Fibroblast of lung (primary cell): ENCODE measurements around the gene RNGTT. TPM values are rescaled to one million over a fixed set of nuclear protein-coding genes. Genes with fewer than 3 reads are reported as not detected.
"Not testable (repeated sequence)": the region's sequence is repeated elsewhere in the genome, so short reads cannot be mapped to it uniquely, and the experiment has no call there.

ENCODE experiments used
- DNase-seq, 2 donors: peaks; one replicate each; pipeline versions ENCODE4 v3.0.0 to v3.0.0-alpha.2; 2010; ENCODE audit warnings: low read depth in 2 of 2
- H2AFZ ChIP-seq: 2 replicates; pipeline ENCODE4 v1.5.1; 2012; ENCODE audit warnings: low read length, control low read depth, inconsistent platforms
- H3K27ac ChIP-seq: 2 replicates; pipeline ENCODE4 v1.5.1; 2011; ENCODE audit warnings: low read length, control low read depth; ENCODE audit not compliant: insufficient read depth
- H3K27me3 ChIP-seq: 2 replicates; pipeline ENCODE4 v1.5.1; 2011; ENCODE audit warnings: mild to moderate bottlenecking, low read length; ENCODE audit not compliant: control insufficient read depth, insufficient read depth
- H3K36me3 ChIP-seq: 2 replicates; pipeline ENCODE4 v1.5.1; 2011; ENCODE audit warnings: low read length; ENCODE audit not compliant: control insufficient read depth, insufficient read depth
- H3K4me1 ChIP-seq: 2 replicates; pipeline ENCODE4 v1.5.1; 2011; ENCODE audit warnings: low read length; ENCODE audit not compliant: control insufficient read depth, insufficient read depth; ENCODE audit errors: extremely low read depth
- H3K4me2 ChIP-seq: 2 replicates; pipeline ENCODE4 v1.5.1; 2011; ENCODE audit warnings: low read length, control low read depth; ENCODE audit not compliant: insufficient read depth; ENCODE audit errors: extremely low read depth
- H3K4me3 ChIP-seq, 4 experiments: fragments of 200-600 bp in 1 of 4; sonication (generic) in 1 of 4; replicated peaks in 1 of 4; 2 replicates each; pipeline ENCODE4 v1.5.1; 2011 to 2016; ENCODE audit warnings: low read length in 4 of 4, low read depth in 3 of 4, mild to moderate bottlenecking in 3 of 4, control low read depth in 2 of 4, inconsistent platforms in 1 of 4, mixed read lengths in 1 of 4; ENCODE audit not compliant: insufficient read depth in 1 of 4; ENCODE audit errors: control extremely low read depth in 1 of 4
- H3K79me2 ChIP-seq: 2 replicates; pipeline ENCODE4 v1.5.1; 2012; ENCODE audit warnings: mild to moderate bottlenecking, low read length, inconsistent platforms; ENCODE audit not compliant: control insufficient read depth, insufficient read depth
- H3K9ac ChIP-seq: 2 replicates; pipeline ENCODE4 v1.5.1; 2011; ENCODE audit warnings: mild to moderate bottlenecking, low read length, control low read depth; ENCODE audit not compliant: insufficient read depth
- H3K9me3 ChIP-seq: 2 replicates; pipeline ENCODE4 v1.5.1; 2012; ENCODE audit warnings: low read depth, low read length; ENCODE audit not compliant: control insufficient read depth, insufficient read depth
- H4K20me1 ChIP-seq: 2 replicates; pipeline ENCODE4 v1.5.1; 2011; ENCODE audit warnings: low read length; ENCODE audit not compliant: control insufficient read depth, insufficient read depth; ENCODE audit errors: extremely low read depth
- EZH2 ChIP-seq: IDR thresholded peaks from 2 replicates; pipeline ENCODE4 v1.5.1; 2012; ENCODE audit warnings: low read length, control low read depth, mild to moderate bottlenecking; ENCODE audit errors: missing control alignments
- polyA plus RNA-seq, 2 donors: library from polyadenylated mRNA; depleted of rRNA in 1 of 2; stranded (reverse) in 1 of 2; unstranded in 1 of 2; fragments of >200 nt; gene quantifications; 2 replicates each; pipeline ENCODE4 v1.2.1, GENCODE V29; 2011 to 2012; ENCODE audit warnings: missing spikeins in 1 of 2
- total RNA-seq: library from RNA; depleted of rRNA; stranded (reverse); fragments of >200 nt; gene quantifications from 2 replicates; pipeline ENCODE4 v1.2.1, GENCODE V29; 2014
- TF ChIP-seq, protein P1 (sequence below), 2 donors: IDR thresholded peaks in 1 of 2; conservative IDR thresholded peaks in 1 of 2; 1 replicate in 1 of 2; 2 replicates in 1 of 2; pipeline ENCODE4 v1.5.1; 2011 to 2012; ENCODE audit warnings: low read length in 2 of 2, control low read depth in 1 of 2, inconsistent platforms in 1 of 2, low read depth in 1 of 2, mild to moderate bottlenecking in 1 of 2

The RNGTT gene
- total and polyA plus RNA-seq, 2 donors (not counting 1 experiment from before 2014, with no cell fraction given), result 10.7 to 12.7 TPM

DNA sequence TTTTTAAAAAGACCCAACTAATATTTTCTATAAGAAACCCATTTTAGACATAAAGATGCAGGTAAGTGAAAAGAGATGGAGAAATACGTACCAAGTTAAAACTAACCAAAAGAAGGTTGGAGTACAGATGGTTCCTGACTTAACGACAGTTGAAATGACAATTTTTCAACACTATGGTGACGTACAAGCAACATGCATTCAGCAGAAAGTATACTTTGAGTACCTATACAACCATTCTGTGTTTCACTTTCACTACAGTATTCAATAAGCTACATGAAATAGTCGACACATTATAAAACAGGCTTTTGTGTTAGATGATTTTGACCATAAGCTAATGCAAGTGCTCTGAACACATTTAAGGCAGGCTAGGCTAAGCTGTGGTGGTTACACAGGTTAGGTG lies 228.9 kb downstream of the RNGTT start:
- Histone ChIP-seq H3K9ac (no peak overlapping the region), H3K79me2 (no peaks in the 10 kb centered on the region), H4K20me1 (no peaks in the 10 kb centered on the region), H3K27me3 (no peaks in the 10 kb centered on the region), H3K4me1 (no peaks in the 10 kb centered on the region), H3K4me2 (no peak overlapping the region), H2AFZ (no peak overlapping the region), H3K27ac (no peak overlapping the region), H3K4me3 (no peak overlapping the region), H3K36me3 (no peaks in the 10 kb centered on the region), H3K9me3 (no peaks in the 10 kb centered on the region)
- TF ChIP-seq EZH2, result no peak
- TF ChIP-seq, protein P1, sequence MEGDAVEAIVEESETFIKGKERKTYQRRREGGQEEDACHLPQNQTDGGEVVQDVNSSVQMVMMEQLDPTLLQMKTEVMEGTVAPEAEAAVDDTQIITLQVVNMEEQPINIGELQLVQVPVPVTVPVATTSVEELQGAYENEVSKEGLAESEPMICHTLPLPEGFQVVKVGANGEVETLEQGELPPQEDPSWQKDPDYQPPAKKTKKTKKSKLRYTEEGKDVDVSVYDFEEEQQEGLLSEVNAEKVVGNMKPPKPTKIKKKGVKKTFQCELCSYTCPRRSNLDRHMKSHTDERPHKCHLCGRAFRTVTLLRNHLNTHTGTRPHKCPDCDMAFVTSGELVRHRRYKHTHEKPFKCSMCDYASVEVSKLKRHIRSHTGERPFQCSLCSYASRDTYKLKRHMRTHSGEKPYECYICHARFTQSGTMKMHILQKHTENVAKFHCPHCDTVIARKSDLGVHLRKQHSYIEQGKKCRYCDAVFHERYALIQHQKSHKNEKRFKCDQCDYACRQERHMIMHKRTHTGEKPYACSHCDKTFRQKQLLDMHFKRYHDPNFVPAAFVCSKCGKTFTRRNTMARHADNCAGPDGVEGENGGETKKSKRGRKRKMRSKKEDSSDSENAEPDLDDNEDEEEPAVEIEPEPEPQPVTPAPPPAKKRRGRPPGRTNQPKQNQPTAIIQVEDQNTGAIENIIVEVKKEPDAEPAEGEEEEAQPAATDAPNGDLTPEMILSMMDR (conservative IDR thresholded peaks at IDR 0.05 in 1 of 2, IDR thresholded peaks at IDR 0.05 in 1 of 2; ENCODE audit: low read depth in 1 of 2, low read length in 2 of 2), result no peak
- no peak for DNase-seq

GRCh38 chr6:88730611-88731011 lies 232.8 kb downstream of the RNGTT start:
- H3K9me3 ChIP-seq, result no peaks in the 10 kb centered on the region
- DNase-seq, result peak in 1 of 2 donors; percentile 72
- H2AFZ ChIP-seq, result no peak overlapping the region
- H3K27me3 ChIP-seq, result no peaks in the 10 kb centered on the region
- no peaks in the 10 kb centered on the region for H3K4me1 ChIP-seq
- no peaks in the 10 kb centered on the region for H3K79me2 ChIP-seq
- no peak overlapping the region for H3K27ac ChIP-seq
- H3K36me3 ChIP-seq, result no peaks in the 10 kb centered on the region
- no peak overlapping the region for H3K9ac ChIP-seq
- no peak overlapping the region for H3K4me3 ChIP-seq
- H4K20me1 ChIP-seq, result no peaks in the 10 kb centered on the region
- TF ChIP-seq, protein P1 (conservative IDR thresholded peaks at IDR 0.05 in 1 of 2, IDR thresholded peaks at IDR 0.05 in 1 of 2; ENCODE audit: low read depth in 1 of 2, low read length in 2 of 2), result no peak
- TF ChIP-seq EZH2, result no peak
- H3K4me2 ChIP-seq, result no peak overlapping the region

DNA sequence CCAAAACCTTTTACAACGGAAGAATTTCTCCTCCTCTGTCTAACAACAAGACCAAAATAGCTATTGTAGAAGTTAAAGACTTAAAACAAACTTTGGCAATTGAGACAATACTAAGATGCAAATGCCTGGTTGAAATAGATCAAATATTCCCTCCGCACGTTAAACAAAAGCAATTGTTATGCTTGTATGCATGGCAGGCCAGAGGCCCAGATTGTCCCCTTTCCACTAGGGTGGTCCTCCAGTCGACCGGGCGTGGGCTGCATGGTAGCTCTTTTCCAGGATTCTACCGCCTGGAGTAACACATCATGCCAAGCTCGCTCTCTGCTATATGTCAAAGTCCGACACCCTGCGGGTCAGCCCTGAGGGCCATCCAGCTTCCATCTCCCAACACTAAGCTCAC lies 234.7 kb downstream of the RNGTT start:
- TF ChIP-seq, protein P1 (conservative IDR thresholded peaks at IDR 0.05 in 1 of 2, IDR thresholded peaks at IDR 0.05 in 1 of 2; ENCODE audit: low read depth in 1 of 2, low read length in 2 of 2), result no peak
- TF ChIP-seq EZH2, result no peak

DNA sequence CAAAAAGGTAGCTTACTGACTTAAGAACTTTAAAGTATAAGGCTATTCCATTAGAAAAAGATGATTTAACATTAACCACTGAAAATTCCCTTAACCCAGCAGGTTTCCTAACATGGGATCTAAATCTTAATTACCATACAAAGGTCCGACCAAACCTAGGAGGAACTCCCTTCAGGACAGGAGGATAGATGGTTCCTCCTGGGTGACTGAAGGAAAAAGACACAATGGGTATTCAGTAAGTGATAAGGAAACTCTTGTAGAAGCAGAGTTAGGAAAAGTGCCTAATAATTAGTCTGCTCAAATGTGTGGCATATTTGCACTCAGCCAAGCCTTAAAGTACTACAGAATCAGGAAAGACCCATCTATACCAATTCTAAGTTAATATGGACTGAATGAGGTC lies 237.0 kb downstream of the RNGTT start:
- not testable (repeated sequence) for H3K4me3 ChIP-seq, H3K36me3 ChIP-seq, H3K27ac ChIP-seq, DNase-seq, H4K20me1 ChIP-seq, H3K9ac ChIP-seq, H3K4me1 ChIP-seq, H3K9me3 ChIP-seq, H3K79me2 ChIP-seq, H3K27me3 ChIP-seq, H2AFZ ChIP-seq, H3K4me2 ChIP-seq

More for the DNA sequence above, 234.7 kb downstream of the RNGTT start:
- Histone ChIP-seq H4K20me1 (no peaks in the 10 kb centered on the region), H3K4me1 (no peaks in the 10 kb centered on the region), H3K4me2 (no peak overlapping the region), H3K27ac (no peak overlapping the region), H3K9me3 (no peaks in the 10 kb centered on the region), H3K4me3 (no peak overlapping the region), H3K27me3 (no peaks in the 10 kb centered on the region), H3K79me2 (no peaks in the 10 kb centered on the region), H2AFZ (no peak overlapping the region), H3K36me3 (no peaks in the 10 kb centered on the region), H3K9ac (no peak overlapping the region)
- no peak for DNase-seq
